Astrocyte of the hippocampus (primary cell): ENCODE results near the gene DARS2.
"Not testable (repeated sequence)": the region's sequence is repeated elsewhere in the genome, so short reads cannot be mapped to it uniquely, and the experiment has no call there.

Source experiments
- DNase-seq: peaks from one replicate; pipeline ENCODE4 v3.0.0; 2011; ENCODE audit warnings: low read depth, low spot score

DARS2 gene, protein sequence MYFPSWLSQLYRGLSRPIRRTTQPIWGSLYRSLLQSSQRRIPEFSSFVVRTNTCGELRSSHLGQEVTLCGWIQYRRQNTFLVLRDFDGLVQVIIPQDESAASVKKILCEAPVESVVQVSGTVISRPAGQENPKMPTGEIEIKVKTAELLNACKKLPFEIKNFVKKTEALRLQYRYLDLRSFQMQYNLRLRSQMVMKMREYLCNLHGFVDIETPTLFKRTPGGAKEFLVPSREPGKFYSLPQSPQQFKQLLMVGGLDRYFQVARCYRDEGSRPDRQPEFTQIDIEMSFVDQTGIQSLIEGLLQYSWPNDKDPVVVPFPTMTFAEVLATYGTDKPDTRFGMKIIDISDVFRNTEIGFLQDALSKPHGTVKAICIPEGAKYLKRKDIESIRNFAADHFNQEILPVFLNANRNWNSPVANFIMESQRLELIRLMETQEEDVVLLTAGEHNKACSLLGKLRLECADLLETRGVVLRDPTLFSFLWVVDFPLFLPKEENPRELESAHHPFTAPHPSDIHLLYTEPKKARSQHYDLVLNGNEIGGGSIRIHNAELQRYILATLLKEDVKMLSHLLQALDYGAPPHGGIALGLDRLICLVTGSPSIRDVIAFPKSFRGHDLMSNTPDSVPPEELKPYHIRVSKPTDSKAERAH

DNA sequence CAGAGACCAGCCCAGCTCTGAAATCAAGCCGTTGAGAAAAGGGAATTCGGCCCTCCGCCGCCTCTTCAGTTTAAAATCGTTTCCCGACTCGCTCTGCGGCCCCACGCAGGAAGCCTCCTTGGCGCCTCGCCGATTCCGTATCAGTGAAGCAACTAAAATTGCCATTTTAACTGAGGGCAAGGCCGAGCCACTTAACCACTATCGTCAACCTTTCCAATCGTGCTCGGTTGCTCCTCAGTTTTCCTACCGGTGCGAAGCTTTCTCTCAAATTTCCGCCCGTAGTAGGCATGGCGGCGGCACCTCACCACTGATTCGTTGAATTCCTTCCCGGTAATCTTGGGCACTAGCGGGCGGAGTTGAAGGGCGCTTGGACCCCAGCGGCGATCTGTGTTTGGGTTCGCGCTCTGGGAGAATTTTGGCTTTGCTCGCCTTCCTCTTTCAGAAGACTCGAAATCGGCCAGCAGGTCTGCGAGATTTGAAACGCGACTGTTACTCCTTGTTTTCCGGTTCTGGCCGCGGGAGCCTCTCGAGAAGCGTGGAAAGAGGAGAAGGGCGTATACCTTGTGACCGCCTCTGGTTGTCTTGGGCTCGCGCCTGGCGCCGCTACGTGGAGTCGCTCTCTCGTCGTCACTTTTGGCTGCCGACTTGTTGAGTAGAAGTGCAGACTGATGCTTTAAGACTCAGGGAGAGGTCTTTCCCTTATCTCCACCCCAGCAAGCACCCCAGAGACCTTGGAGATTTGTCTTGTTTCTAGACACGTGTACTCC lies at the start of gene DARS2, which contains the start of gene CENPL:
DARS2 (plus strand) TSS at position 359 of the 767 bp plus-strand sequence. CDS start 557 bp downstream, outside the sequence.
CENPL (minus strand) TSS at position 569 of the 767 bp plus-strand sequence. CDS start 13,584 bp downstream, outside the sequence.
- peak; percentile 98 for DNase-seq

GRCh38 chr1:173775578-173776226 lies 48.8 kb upstream of the DARS2 start:
- DNase-seq: no peak

DNA sequence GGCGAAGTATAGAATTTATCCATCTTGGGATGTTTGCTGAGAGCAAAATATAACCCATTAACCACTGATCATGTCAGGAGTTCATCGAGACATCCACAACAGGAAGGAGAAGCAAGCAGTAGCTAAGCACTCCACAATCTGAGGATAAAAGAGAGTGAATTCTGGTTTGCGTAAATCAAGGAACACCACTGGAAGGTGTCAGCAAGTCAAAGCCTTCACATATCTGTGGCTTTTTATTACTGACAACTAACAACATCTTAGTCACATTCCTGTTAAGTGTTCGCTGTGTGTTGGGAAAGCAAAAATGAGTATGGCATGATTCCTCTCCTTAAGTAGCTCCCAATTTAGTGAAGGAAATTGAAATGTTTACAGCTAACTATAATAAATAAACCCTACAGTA lies 44.5 kb upstream of the DARS2 start:
- DNase-seq: peak; percentile 35

DNA sequence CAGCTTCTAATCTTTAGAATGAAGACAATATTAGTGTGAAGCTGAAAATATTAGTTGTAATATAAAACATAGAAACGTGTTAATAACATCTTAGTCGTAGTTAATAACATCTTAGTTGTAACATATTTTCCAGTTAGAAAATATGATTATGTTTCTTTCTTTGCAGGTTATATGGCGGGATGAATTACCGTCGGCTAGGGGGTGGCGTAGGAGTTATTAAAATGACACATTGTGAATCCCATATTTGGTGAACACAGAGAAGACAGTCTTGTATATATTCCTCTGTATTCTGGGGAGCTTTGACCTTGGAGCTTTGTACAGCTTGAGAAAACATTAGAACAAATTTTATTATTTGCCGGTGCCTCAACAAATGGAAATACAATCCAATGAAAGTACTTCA lies 39.5 kb upstream of the DARS2 start:
- no peak for DNase-seq

DNA sequence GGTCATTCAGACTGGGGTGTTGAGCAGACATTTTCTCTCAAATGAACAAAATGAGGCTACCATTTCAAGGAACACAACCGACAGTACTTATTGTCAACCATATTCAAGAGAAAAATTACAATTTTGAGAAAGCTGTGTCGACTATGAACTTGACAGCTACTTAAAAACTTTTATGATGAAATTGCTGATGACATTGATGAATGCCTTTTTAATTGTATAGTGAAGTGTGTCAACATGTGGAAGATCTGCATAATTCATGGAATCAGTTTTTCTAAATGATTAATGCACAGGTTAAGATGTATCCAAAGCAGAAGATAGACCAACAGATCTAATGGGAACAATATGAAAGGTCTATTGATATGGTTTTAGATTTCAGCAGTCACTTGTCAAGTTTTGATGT lies 34.6 kb upstream of the DARS2 start:
- DNase-seq: no peak

DNA sequence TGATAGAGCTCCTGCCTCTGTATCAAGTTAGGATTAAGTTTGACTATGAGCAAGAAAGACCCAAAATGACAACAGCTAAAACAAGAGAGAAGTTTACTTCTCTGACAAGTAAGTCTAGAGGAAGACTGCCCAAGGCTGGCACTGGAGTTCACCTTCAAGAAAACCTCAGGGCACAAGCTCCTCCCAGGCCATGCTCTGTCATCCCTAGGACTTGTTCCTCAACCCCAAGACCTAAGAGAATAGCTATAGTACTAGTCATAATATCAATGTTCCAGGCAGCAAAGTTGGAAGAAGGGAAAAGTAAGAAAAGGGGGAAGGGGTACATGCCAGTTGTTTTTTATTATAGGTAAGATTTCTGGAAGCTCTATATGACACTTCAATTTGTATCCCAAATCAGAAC lies 26.4 kb upstream of the DARS2 start:
- DNase-seq: no peak

GRCh38 chr1:173799995-173800394 lies 24.5 kb upstream of the DARS2 start:
- DNase-seq: not testable (repeated sequence)

- DNase-seq: peak; percentile 26
Observed at GRCh38 chr1:173802961-173803360, 21.5 kb upstream of the DARS2 start.

DNA sequence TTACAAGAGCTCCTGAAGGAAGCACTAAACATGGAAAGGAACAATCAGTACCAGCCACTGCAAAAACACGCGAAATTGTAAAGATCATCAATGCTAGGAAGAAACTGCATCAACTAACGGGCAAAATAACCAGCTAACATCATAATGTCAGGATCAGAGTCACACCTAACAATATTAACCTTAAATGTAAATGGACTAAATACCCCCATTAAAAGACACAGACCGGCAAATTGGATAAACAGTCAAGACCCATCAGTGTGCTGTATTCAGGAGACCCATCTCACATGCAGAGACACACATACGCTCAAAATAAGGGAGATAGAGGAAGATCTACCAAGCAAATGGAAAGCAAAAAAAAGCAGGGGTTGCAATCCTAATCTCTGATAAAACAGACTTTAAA lies 10.8 kb upstream of the DARS2 start:
- not testable (repeated sequence) for DNase-seq

GRCh38 chr1:173818459-173818858 lies 6.0 kb upstream of the DARS2 start:
- no peak for DNase-seq

- DNase-seq: no peak
Observed at GRCh38 chr1:173821680-173822079, 2.8 kb upstream of the DARS2 start.

DNA sequence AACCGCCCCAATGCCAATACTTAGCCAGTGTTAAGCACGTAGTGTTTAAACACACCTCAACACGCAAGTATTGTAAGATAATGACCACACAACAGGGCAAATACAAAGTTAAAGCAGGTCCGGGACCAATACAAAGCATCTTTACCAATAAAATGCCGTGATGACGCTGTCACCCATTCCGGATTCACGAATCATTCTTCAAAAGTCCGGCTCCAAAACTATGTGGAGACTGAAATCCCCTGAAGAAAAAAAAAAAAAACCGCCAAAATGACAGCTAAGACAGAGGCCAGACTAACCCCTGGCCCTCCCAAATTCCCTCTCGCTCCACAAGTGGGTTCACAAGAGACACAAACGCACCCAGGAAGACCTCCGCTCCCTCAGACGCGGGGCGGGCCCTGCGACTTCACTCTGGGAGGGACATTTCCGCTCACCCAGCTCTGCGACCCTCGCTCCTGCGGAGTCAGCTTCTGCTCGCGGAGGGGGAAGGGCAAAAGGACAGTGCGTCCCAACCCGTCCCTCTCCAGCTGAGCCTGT lies 625 bp upstream of the DARS2 start:
- DNase-seq: no peak

- DNase-seq: no peak
Observed at GRCh38 chr1:173827611-173828010, 3.1 kb downstream of the DARS2 start.

GRCh38 chr1:173832748-173833147 lies 8.3 kb downstream of the DARS2 start:
- DNase-seq: no peak

DNA sequence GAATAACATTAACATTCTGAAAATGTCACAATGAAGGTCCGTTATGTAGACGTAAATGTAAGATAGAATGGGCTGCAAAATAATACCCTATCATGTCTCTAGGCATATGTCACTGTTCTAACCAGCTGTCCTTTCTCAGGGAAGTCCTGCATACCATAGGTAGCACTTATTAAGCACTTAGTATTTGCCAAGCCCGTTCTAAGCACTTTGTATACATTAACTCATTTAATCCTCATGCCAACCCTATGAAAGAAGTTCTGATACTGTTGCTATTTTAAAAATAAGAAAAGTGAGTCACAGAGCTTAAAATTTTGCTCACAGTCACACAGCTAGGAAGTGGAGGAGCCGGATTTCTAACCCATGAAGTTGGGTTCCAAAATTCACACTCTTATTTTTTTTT lies 27.6 kb downstream of the DARS2 start:
- no peak for DNase-seq

DNA sequence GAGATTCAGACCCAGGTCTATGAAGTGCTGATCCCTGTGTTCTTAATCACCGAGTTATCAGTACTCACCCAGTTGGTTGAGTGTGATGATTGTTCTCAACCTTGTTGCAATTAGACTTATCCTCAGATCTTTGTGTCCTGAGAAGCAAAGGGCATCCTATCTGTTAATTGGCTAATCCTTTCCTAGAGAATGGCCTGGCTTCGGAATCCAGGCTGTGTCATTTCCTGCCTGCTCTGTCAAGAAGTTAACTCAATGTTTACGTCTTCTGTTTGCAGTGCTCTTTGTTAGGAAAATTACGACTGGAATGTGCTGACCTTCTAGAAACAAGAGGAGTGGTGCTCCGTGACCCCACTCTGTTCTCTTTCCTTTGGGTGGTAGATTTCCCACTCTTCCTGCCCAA lies 28.6 kb downstream of the DARS2 start:
- peak; percentile 64 for DNase-seq

DNA sequence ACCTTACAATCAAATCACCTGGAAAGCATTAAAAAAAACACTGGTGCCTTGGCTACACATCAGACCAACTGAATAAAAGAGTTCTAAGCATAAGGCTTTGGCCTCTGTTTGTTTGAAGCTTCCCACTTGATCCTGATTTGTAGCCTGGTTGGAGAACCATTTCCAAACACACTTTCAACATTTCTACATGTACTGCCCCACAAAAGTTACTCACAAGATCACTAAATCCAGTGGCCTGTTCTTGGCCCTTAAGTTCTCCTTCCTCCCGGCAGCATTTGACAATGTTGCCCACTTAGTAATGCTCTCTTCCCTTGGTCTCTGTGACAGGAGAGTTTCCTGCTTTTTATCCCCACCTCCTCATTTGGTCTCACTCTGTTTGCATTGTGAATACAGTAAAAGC lies 31.5 kb downstream of the DARS2 start:
- no peak for DNase-seq

DNA sequence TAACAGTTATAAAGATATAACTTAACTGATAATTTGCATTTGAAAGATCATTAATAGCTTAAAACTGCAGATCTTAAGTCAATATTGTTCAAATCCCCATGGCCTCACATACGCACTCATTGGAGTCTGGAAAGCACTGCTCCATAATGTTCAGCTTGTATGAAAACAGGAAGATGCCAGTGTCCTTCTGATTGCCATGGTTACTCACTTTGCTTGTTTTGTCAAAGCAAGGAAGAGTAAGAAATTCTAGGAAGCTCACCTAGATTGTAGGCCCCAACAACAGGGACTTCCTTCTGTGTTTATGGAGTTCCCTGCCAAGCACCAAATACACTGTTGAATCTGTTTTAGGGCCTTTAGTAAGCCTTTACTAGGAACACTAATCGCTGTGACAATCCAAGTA lies 32.4 kb downstream of the DARS2 start:
- no peak for DNase-seq

GRCh38 chr1:173857363-173857917 lies 33.0 kb downstream of the DARS2 start:
- no peak for DNase-seq

GRCh38 chr1:173859547-173859946 lies 35.1 kb downstream of the DARS2 start:
- not testable (repeated sequence) for DNase-seq

GRCh38 chr1:173860065-173860464 lies 35.6 kb downstream of the DARS2 start:
- DNase-seq: no peak
